ENCODE results near the gene EIF3L. TPM values are rescaled to one million over a fixed set of nuclear protein-coding genes. Genes with fewer than 3 reads are reported as not detected.

The EIF3L gene
- polyA plus RNA-seq, 12 donors, result 578 to 1,449 (median 1,314) TPM; not detected in 1

GRCh38 chr22:37897807-37898206 lies 48.6 kb downstream of the EIF3L start:
- DNase-seq, result no peak

GRCh38 chr22:37898441-37899181 lies 49.4 kb downstream of the EIF3L start:
- no peak for DNase-seq

- no peak for DNase-seq
Observed at GRCh38 chr22:37904572-37905533, 55.6 kb downstream of the EIF3L start.

GRCh38 chr22:37905534-37906363 lies 56.5 kb downstream of the EIF3L start, which contains the start of gene MICALL1:
Gene MICALL1 (plus strand): TSS chr22:37906297. CDS start chr22:37906423, 126 bp downstream.
- DNase-seq, result no peak

GRCh38 chr22:37906364-37907008 lies 57.3 kb downstream of the EIF3L start:
- DNase-seq, result no peak

- no peak for DNase-seq
Observed at GRCh38 chr22:37907036-37907954, 58.1 kb downstream of the EIF3L start.

GRCh38 chr22:37909766-37910165 lies 60.5 kb downstream of the EIF3L start:
- no peak for DNase-seq

- no peak for DNase-seq
Observed at GRCh38 chr22:37910890-37911672, 61.9 kb downstream of the EIF3L start.

- no peak for DNase-seq
Observed at GRCh38 chr22:37911697-37912096, 62.5 kb downstream of the EIF3L start.

GRCh38 chr22:37912171-37912570 lies 63.0 kb downstream of the EIF3L start:
- no peak for DNase-seq

- no peak for DNase-seq
Observed at GRCh38 chr22:37913233-37913721, 64.1 kb downstream of the EIF3L start.

GRCh38 chr22:37916311-37916710 lies 67.1 kb downstream of the EIF3L start:
- DNase-seq, result no peak

- DNase-seq, result no peak
Observed at GRCh38 chr22:37917874-37918548, 68.8 kb downstream of the EIF3L start.

GRCh38 chr22:37918580-37919270 lies 69.5 kb downstream of the EIF3L start:
- no peak for DNase-seq

- DNase-seq, result no peak
Observed at GRCh38 chr22:37920126-37920525, 70.9 kb downstream of the EIF3L start.

GRCh38 chr22:37922191-37922590 lies 73.0 kb downstream of the EIF3L start:
- DNase-seq, result no peak

GRCh38 chr22:37923927-37924326 lies 74.7 kb downstream of the EIF3L start:
- DNase-seq, result no peak
